Fibroblast of lung (primary cell): ENCODE measurements around the gene CLEC19A. TPM values are rescaled to one million over a fixed set of nuclear protein-coding genes. Genes with fewer than 3 reads are reported as not detected.

Experiments used
- DNase-seq, 2 donors: peaks; one replicate each; pipeline versions ENCODE4 v3.0.0 to v3.0.0-alpha.2; 2010; ENCODE audit warnings: low read depth in 2 of 2
- H2AFZ ChIP-seq: 2 replicates; pipeline ENCODE4 v1.5.1; 2012; ENCODE audit warnings: low read length, control low read depth, inconsistent platforms
- H3K27ac ChIP-seq: 2 replicates; pipeline ENCODE4 v1.5.1; 2011; ENCODE audit warnings: low read length, control low read depth; ENCODE audit not compliant: insufficient read depth
- H3K27me3 ChIP-seq: 2 replicates; pipeline ENCODE4 v1.5.1; 2011; ENCODE audit warnings: mild to moderate bottlenecking, low read length; ENCODE audit not compliant: control insufficient read depth, insufficient read depth
- H3K36me3 ChIP-seq: 2 replicates; pipeline ENCODE4 v1.5.1; 2011; ENCODE audit warnings: low read length; ENCODE audit not compliant: control insufficient read depth, insufficient read depth
- H3K4me1 ChIP-seq: 2 replicates; pipeline ENCODE4 v1.5.1; 2011; ENCODE audit warnings: low read length; ENCODE audit not compliant: control insufficient read depth, insufficient read depth; ENCODE audit errors: extremely low read depth
- H3K4me2 ChIP-seq: 2 replicates; pipeline ENCODE4 v1.5.1; 2011; ENCODE audit warnings: low read length, control low read depth; ENCODE audit not compliant: insufficient read depth; ENCODE audit errors: extremely low read depth
- H3K4me3 ChIP-seq, 4 experiments: fragments of 200-600 bp in 1 of 4; sonication (generic) in 1 of 4; replicated peaks in 1 of 4; 2 replicates each; pipeline ENCODE4 v1.5.1; 2011 to 2016; ENCODE audit warnings: low read length in 4 of 4, low read depth in 3 of 4, mild to moderate bottlenecking in 3 of 4, control low read depth in 2 of 4, inconsistent platforms in 1 of 4, mixed read lengths in 1 of 4; ENCODE audit not compliant: insufficient read depth in 1 of 4; ENCODE audit errors: control extremely low read depth in 1 of 4
- H3K79me2 ChIP-seq: 2 replicates; pipeline ENCODE4 v1.5.1; 2012; ENCODE audit warnings: mild to moderate bottlenecking, low read length, inconsistent platforms; ENCODE audit not compliant: control insufficient read depth, insufficient read depth
- H3K9ac ChIP-seq: 2 replicates; pipeline ENCODE4 v1.5.1; 2011; ENCODE audit warnings: mild to moderate bottlenecking, low read length, control low read depth; ENCODE audit not compliant: insufficient read depth
- H3K9me3 ChIP-seq: 2 replicates; pipeline ENCODE4 v1.5.1; 2012; ENCODE audit warnings: low read depth, low read length; ENCODE audit not compliant: control insufficient read depth, insufficient read depth
- H4K20me1 ChIP-seq: 2 replicates; pipeline ENCODE4 v1.5.1; 2011; ENCODE audit warnings: low read length; ENCODE audit not compliant: control insufficient read depth, insufficient read depth; ENCODE audit errors: extremely low read depth
- CTCF ChIP-seq, 2 donors: IDR thresholded peaks in 1 of 2; conservative IDR thresholded peaks in 1 of 2; 1 replicate in 1 of 2; 2 replicates in 1 of 2; pipeline ENCODE4 v1.5.1; 2011 to 2012; ENCODE audit warnings: low read length in 2 of 2, control low read depth in 1 of 2, inconsistent platforms in 1 of 2, low read depth in 1 of 2, mild to moderate bottlenecking in 1 of 2
- EZH2 ChIP-seq: IDR thresholded peaks from 2 replicates; pipeline ENCODE4 v1.5.1; 2012; ENCODE audit warnings: low read length, control low read depth, mild to moderate bottlenecking; ENCODE audit errors: missing control alignments
- polyA plus RNA-seq, 2 donors: library from polyadenylated mRNA; depleted of rRNA in 1 of 2; stranded (reverse) in 1 of 2; unstranded in 1 of 2; fragments of >200 nt; gene quantifications; 2 replicates each; pipeline ENCODE4 v1.2.1, GENCODE V29; 2011 to 2012; ENCODE audit warnings: missing spikeins in 1 of 2
- total RNA-seq: library from RNA; depleted of rRNA; stranded (reverse); fragments of >200 nt; gene quantifications from 2 replicates; pipeline ENCODE4 v1.2.1, GENCODE V29; 2014

The CLEC19A gene
- total and polyA plus RNA-seq, 2 donors (not counting 1 experiment from before 2014, with no cell fraction given), result not detected

- no peak for DNase-seq
- no peaks in the 10 kb centered on the region for H3K4me1 ChIP-seq
- H3K36me3 ChIP-seq, result no peaks in the 10 kb centered on the region
- no peak overlapping the region for H3K4me2 ChIP-seq
- no peak overlapping the region for H3K4me3 ChIP-seq
- H3K9me3 ChIP-seq, result no peaks in the 10 kb centered on the region
- H2AFZ ChIP-seq, result no peak overlapping the region
- TF ChIP-seq EZH2, result no peak
- no peak for TF ChIP-seq CTCF (conservative IDR thresholded peaks at IDR 0.05 in 1 of 2, IDR thresholded peaks at IDR 0.05 in 1 of 2; ENCODE audit: low read depth in 1 of 2, low read length in 2 of 2)
- no peaks in the 10 kb centered on the region for H3K27me3 ChIP-seq
- H3K27ac ChIP-seq, result no peak overlapping the region
- H4K20me1 ChIP-seq, result no peaks in the 10 kb centered on the region
- H3K79me2 ChIP-seq, result no peaks in the 10 kb centered on the region
- H3K9ac ChIP-seq, result no peak overlapping the region
These were observed 38.1 kb downstream of the CLEC19A start for GRCh38 chr16:19323596-19323995.

- no peak overlapping the region for H3K9ac ChIP-seq
- H2AFZ ChIP-seq, result no peak overlapping the region
- TF ChIP-seq CTCF (conservative IDR thresholded peaks at IDR 0.05 in 1 of 2, IDR thresholded peaks at IDR 0.05 in 1 of 2; ENCODE audit: low read depth in 1 of 2, low read length in 2 of 2), result no peak
- no peak for TF ChIP-seq EZH2
- no peak overlapping the region for H3K4me3 ChIP-seq
- no peaks in the 10 kb centered on the region for H3K27me3 ChIP-seq
- no peaks in the 10 kb centered on the region for H3K4me1 ChIP-seq
- no peak overlapping the region for H3K27ac ChIP-seq
- H3K79me2 ChIP-seq, result no peaks in the 10 kb centered on the region
- H3K36me3 ChIP-seq, result no peaks in the 10 kb centered on the region
- H3K9me3 ChIP-seq, result no peaks in the 10 kb centered on the region
- H3K4me2 ChIP-seq, result no peak overlapping the region
- DNase-seq, result no peak
- no peaks in the 10 kb centered on the region for H4K20me1 ChIP-seq
These were observed 42.8 kb downstream of the CLEC19A start for GRCh38 chr16:19328364-19328763.

- H2AFZ ChIP-seq, result no peak overlapping the region
- no peaks in the 10 kb centered on the region for H3K79me2 ChIP-seq
- H3K9me3 ChIP-seq, result no peaks in the 10 kb centered on the region
- no peak overlapping the region for H3K4me3 ChIP-seq
- no peak overlapping the region for H3K4me2 ChIP-seq
- no peaks in the 10 kb centered on the region for H4K20me1 ChIP-seq
- H3K9ac ChIP-seq, result no peak overlapping the region
- H3K4me1 ChIP-seq, result no peaks in the 10 kb centered on the region
- no peak for TF ChIP-seq CTCF (conservative IDR thresholded peaks at IDR 0.05 in 1 of 2, IDR thresholded peaks at IDR 0.05 in 1 of 2; ENCODE audit: low read depth in 1 of 2, low read length in 2 of 2)
- H3K27me3 ChIP-seq, result no peaks in the 10 kb centered on the region
- H3K36me3 ChIP-seq, result no peaks in the 10 kb centered on the region
- DNase-seq, result peak in 1 of 2 donors; percentile 54
- H3K27ac ChIP-seq, result no peak overlapping the region
These were observed 44.4 kb downstream of the CLEC19A start for GRCh38 chr16:19329932-19330331.
